Activated CD4-positive, alpha-beta T cell treated with anti-CD3 and anti-CD28 coated beads, Interleukin-2, amount 50 U/mL, for 16 hours (primary cell): Measurements from ENCODE around the gene GALNT16.
A peak's percentile ranks its signal among the peaks of the same experiment; 100 is the strongest.

Experiments
- DNase-seq: peaks from one replicate; pipeline ENCODE4 v3.0.0-alpha.2; 2020

Gene GALNT16

DNA sequence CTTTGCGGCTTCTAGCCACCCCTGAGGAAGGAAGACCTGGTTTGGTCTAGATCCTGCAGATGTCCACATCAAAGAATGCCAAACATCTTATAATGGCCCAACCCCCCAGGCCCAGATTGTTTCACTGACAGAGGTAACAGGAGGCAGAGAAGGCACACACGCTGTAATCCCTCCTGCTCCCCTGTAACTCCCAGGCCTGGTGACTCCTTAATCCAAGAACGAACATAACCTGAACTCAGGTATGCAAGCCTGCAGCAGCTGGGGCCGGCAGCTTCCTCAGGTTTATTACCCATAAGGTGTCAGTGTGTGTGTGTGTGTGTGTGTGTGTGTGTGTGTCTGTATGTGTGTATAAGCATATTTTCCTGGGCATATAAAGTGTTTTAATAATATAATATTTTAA lies 85.4 kb downstream of the GALNT16 start:
- no peak for DNase-seq

DNA sequence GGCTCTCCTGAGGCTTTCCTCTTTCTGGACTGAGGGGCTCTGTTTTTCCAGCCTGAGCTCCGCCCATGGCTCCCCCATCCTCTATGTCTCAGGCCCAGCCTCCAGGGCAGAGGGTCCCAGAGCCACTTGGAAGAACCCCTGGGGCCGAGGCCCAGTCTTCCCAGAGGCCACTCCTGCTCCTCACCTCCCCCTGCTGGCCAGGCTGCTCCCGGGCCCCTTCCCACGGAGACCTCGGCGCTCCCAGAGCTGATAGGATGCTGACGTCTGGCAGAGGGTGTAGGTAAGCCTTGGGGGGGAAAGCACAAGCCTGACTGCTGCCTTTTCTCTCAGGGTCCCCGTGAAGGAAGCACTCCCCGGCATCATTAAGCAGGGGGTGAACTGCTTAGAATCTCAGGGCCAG lies 86.8 kb downstream of the GALNT16 start:
- no peak for DNase-seq

DNA sequence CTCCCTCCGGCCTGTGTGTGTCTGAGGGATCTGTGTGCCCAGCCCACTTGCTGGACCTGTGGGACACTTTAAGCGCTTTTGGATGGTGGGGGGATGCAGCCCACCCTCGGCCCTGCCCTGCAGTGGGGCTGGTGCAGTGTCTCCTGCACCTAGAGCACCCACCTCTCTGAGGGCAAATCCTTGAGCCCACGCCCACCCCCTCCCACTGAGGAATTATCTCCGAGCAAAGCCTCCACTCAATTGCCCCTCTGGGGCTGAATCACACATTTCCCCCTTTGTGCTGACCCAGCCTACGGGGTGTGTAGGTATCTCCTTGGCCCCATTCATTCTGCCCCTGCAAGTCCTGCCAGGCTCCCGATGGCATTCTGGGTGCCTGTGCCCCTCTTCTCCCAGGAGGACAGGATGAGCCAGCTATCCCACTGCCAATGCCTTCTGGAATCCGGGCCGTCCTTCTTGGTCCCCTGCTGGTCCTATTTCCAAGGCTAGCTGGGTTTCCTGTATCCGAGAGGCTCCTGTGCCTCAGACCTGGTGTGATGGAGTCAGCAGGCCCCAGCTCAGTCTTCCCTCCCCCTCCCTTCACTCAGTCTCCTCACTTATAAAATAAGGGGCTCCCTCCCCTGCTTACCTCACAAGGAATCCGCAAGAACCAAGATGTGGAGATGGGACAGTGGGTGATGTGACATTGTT lies 89.3 kb downstream of the GALNT16 start:
- no peak for DNase-seq

DNA sequence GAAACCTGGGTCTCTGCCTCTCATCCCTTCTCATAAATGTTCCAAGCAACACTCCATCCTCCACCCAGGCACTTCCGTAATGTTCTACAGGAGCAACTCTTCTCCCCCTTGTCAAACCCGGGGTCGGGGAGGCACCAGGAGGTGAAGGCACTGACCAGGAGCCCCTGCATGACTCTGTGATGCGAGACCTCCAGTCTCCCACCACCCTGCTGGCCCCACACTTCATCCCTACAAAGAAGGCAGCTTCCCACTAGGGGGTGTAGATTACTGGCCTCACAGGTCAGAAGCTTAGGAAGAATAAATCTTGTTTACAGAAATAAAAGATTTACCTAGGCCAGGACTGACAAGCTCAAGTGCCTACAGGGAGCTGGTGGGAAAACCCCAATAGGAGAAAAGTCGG lies 90.9 kb downstream of the GALNT16 start:
- DNase-seq: no peak

DNA sequence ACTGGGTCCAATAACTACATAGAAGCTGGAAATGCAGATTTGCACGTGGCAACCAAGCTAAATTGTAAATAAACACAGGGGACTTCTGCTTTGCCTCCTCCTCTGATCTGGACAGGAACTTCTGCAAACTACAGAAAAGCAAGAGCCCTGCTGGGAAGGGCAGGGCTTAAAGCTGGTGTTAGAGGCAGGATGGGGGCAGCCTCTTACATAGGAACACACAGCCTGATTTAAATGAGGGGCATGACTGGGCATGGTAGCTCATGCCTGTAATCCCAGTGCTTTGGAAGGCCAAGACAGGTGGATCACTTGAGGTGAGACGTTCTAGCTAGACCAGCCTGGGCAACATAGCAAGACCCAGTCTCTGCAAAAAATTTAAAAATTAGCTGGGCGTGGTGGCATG lies 91.4 kb downstream of the GALNT16 start:
- DNase-seq: no peak

DNA sequence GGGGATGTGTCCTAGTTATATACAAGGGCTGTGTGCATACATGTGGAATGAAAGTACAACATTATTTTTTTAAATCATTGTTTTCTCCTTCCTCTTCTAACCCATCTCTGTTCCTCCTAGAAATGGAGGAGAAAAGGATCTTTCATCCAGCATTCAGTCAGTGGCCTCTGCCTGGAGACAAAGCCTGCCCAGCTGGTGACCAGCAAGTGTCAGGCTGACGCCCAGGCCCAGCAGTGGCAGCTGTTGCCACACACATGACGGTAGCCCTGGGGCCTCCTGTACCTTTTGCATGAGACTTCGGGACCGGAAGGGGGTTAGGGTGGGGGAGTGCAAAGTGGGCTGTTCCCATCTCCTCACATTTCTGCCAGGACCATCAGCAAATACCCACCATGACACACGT lies 92.0 kb downstream of the GALNT16 start:
- DNase-seq: no peak

DNA sequence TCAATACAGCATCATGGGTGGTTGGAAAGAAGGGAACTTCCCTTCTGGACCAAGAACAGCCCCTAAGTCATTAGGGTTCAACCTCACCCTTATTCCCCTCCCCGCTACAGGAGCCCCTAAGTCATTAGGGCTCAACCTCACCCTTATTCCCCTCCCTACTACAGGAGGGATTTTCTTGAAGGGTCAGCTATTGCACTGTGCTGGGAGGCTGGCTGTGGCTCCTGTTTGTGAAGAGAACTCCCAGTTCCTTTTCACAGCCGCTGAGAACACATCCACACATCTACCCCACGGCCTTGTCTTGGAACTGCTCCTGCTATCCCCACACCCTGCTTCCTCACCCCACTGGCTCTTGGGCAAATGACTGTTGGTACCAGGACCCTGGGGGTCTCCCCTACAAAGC lies 93.2 kb downstream of the GALNT16 start:
- no peak for DNase-seq

DNA sequence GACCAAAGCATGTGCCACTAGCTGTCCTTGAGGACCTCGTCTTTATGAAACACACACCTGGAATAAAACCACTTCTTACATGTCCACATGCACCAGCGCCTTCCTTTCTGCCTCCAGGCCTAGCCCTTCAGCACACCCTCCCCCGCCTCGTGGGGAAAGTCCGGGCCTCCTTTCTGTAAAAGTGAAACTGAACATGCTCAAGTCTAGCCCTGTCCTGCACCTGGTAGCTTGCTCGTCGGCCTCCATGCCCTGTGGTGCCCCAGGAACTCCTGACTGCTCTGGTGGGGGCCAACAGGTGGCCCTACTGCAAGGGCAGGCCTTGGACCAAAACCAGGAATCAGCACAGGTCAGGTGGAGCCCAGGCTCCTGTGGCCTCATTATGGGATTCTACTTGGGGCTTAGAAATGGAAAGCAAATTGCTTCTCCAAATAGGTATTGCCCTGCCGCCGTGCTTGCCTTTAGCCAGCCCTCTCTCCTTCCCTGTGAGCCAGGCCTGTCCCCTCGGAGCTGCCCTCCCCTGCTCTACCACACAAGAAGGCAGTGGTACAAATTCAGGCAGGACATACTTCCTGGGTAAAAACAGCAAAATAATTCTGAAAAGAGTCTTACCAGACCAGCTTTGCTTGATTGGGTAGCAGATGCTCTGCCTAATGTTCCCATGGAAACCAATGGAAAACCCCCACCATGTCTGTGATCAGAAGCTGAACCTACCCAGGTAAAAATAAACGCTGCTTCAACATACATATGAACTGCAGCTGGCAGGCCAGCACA lies 94.6 kb downstream of the GALNT16 start:
- peak; percentile 80 for DNase-seq

DNA sequence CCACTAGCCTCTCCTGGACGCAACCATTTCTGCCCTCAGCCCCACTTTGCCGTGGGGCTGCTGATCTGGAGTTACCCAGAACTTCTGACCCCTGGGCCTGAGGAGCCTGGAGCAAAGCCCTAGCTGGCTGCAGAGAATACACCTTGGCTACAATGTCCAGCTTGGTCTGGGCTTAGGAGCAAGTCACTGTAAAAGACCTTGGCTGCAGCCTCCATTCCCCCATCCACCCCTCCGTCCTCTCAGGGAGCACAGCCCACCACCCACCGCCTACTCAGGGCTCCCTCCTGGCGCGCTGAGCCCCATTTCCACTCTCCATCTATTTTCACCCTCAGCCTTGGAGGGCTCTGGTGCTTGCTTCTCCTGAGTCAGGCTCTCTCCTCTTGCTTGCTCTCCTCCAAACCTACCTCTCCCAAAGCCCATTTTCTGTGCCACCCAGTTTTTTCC lies 95.2 kb downstream of the GALNT16 start:
- no peak for DNase-seq

DNA sequence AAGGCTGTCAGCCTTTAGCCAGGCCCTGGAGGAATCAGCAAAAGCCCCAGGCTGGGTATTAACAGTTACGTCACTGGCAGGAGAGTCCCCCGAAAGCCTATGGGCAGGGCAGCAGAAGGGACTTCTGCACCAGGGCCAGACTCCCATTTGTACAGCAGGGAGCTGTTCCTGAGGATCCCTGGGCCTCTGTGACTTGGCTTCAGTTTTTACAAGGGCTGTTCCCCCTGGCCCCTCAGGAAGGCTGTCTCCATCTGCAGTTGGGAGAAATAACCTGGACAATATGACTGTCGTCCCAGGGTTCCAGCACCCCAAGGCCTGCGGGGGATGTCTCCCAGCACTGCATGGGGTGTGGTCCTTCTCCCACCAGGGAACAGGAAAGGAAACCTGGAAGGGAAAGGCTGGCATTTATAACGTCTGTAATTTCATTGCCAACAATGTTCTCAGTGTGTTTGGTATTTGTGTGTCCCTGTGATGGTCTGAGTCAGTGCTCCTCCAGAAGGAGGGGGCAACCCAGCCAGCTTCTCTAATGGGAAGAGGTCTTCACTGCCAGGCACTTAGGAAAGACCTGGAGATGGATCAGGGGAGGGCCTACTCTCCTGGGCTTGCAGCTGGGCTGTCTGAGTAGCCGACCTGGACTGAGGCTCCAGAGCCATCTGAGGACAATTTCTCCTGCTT lies 95.8 kb downstream of the GALNT16 start:
- no peak for DNase-seq

DNA sequence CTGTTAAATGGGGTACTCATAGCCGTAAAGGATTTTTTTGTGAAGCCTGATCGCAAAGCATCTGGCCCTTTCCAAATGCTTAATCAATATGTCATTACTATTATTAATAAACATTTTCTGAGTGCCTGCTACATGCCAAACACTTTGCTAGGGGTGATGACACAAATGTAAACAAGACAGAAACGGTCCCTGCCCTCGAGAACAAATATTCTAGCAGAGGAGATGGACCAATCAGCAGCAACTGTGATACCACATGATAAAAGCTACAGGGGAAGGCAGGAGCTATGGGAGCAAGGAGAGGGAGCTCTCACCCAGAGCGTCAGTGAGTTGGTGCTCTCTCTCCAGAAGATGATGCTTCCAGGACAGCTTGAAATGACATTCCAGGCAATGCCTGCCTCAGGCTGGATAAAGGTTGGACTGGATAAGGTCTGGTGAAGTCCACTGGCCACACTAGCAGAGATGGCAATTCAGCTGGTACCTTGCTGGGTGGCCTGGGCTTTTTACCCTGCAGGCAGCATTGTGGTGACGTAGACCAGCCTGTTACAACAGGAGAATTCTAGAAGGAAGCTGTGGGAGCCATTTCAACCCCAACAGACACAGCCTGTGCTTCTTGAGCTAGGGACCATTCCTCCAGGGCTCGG lies 97.1 kb downstream of the GALNT16 start:
- DNase-seq: no peak

DNA sequence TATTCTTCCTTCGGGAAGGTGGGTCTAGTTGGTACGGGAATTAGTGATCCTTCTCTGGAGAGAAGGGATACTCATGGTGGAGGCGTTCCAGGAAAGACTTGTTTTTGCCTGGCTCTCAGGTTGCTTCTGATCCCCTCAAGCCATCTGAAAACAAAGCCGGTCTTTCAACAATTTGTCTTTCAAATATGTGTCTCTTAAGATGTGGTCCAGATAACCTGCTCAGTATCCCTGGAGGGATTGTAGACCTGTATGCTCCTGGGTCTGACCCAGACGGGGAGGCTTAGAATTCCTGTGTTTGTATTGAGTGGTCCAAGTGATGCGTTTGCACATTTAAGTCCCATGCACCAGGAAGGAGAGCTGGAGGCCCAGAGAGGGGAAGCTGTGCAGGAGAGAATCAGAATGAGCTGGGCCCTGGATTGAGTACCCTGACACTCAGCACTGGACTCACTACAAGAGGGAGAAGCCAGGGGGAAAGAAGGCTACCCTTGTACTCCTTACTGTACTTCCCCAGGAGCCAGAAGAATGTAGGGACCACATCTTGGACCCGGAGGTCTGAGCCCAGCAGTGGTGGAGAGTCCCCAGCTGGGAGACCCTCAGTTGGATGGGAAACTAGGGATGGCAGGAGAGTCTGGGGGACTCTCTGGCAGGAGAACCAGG lies 97.7 kb downstream of the GALNT16 start:
- DNase-seq: no peak

DNA sequence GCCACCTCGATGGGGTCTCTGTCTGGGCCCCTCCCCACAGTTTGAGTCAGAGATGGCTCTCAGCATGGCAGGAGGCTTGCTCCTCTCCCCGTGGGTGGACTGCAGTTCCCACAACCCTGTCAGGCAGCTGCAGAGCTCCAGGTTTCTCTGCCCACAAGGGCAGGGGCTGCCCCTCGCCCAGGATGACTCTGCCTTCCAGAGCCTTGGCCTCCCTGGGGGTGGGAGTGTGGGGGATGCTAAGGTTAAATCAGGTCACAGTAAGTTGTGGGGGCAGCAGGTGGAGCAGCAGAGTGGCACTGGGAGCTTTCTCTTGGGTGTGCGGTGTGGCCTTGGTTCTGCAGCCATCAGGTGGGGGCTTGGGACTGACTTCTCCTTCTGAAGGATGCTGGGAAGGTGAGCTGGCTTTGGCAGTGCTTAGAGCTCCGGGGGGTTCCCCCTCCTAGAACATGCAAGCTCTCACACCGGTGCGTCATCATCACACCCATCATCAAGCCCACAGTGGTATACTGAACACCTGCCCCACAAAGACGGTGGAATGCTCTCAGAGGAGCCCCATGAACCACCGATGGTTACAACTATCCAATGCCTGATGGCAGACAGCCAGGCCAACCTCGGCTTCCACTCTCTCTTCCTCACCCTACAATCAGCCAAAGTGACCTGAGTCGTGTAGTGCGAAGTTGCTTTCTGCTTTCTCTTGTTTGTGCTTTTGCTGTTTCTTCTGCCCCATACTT lies 98.4 kb downstream of the GALNT16 start:
- DNase-seq: peak; percentile 20

DNA sequence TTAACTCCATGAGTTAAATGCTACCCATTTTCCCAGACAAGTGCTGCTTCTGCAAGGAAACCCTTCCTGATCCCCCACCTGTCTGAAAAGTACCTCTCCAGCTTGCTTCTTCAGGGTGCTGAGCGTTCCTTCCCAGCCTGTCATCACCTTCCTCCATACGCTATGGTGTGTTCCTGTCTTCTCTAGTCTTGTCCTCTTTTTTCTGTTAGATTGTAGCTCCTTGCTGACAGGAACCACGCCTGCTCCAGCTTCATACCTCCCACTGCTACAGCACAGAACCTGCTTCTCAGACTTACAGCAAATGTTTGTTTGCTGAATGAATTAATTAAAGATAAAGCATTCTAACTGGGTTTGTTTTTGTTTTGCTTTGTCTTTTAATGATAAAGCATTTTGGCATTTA lies 99.0 kb downstream of the GALNT16 start:
- DNase-seq: no peak

DNA sequence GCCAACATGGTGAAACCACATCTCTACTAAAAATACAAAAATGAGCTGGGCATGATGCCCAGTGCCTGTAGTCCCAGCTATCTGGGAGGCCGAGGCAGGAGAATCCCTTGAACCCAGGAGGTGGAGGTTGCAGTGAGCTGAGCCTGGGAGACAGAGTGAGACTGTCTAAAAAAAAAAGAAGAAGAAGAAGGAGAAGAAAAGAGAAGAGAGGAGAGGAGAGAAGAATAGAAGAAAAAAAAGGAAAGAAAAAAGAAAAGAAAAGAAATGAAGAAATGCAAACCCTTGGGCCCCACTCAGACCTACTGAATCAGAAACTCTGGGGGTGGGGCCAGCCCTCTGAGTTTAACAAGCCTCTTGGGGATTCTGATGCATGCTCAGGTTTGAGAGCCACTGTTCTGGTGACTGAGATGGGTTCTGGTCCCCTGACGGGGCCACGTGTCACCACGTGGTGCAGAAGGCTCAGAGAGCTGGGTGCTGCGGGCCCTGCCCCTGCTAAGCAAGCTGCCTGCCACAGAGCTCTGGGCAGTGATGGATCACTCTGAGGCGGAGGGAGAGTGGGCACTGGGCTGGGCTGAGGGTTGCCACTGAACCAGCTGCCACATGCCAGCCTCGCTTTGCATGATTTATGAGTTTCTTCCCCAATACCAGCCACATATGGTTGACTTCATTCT lies 100.6 kb downstream of the GALNT16 start:
- DNase-seq: no peak

DNA sequence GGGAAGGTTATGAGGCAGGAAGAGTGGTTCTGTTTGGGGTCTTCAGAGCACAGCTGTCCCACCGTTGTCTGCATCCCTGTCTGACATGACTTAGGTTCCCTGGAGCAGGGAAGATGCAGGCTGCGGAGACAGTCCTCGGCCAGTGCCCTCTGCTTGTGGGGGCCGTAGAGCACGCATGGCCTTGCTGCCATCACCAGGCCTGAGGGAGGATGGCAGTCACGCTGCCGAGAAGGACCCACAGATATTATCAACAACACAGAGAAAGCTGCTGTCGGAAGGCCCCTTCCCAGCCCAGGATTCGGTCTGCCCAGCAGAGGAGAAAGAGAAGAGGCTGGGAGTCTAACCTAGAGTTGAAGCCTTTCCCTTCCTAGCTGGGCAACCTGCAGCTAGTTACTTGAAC lies 103.1 kb downstream of the GALNT16 start:
- DNase-seq: no peak

DNA sequence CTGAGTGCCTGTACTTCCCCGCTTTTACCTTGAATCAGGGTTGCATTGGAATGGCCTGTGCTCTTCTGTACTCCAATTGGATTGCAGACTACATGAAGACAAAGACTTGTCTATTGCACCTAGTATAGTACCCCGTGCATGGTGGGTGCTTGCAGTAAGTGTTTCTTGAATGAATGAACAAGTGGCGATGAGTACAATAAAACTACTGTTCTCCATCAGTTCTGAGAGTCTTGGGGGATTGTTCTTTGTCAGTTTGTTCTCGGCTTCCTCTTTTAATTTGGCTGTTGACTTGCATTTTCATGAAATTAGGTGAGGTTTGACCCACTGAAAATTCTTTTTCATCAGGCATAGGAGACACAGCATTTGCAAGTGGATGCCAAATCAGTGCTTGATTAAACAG lies 104.0 kb downstream of the GALNT16 start:
- DNase-seq: no peak

DNA sequence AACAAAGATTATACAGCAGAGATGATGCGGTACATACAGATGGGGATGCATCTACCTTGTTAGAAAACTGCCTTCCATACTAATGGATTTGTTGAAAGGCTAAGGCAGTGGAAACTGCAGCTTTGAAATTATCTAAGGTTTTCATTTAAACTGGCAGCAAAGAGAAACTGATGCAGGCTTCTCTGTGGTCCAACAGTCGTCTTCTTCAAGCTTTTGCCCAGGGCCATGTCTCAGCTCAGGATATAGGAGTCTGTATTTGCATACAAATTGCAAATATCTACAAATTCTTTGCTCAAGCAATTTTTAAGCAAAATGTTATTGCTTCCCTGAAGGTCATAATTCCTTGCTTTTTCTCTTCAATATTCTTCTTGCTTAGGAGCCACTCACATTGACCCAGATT lies 104.4 kb downstream of the GALNT16 start:
- DNase-seq: no peak

DNA sequence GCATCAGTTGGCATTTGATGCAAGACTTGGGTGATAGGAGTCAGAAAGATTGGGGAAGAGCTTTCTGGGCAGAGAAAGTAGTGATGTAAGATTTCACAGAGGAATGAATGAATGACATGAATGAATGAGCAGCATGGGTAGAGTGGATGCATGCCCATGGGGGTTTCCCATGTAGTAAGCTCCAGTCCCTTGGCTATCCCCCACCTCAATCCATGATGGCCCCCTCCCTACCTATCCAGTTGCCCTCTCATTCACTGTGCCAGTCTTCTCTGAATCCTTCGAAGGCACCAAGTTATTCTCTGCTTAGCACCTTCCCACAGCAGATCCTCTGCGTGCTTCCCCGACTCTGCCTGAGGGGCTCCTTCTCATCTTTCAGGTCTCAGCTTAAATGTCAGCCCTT lies 106.1 kb downstream of the GALNT16 start:
- DNase-seq: no peak

DNA sequence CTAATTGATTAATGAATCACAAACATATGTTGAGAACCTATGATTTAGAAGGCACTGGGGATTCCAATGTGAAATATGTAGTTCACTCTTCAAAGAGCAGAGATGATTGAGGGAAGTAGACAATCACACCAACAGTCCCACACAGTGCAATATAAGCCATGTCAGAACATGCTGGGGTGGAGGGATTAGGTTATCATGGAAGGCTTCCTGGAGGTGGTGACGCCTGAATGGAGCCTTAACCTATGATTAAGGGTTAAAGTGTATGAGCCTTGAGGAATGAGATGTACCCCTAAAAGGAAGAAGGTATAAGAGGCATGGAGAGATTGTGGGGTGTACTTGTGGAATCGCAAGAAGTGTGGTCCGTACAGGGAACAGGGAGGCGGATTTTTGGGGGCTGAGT lies 106.8 kb downstream of the GALNT16 start:
- no peak for DNase-seq

DNA sequence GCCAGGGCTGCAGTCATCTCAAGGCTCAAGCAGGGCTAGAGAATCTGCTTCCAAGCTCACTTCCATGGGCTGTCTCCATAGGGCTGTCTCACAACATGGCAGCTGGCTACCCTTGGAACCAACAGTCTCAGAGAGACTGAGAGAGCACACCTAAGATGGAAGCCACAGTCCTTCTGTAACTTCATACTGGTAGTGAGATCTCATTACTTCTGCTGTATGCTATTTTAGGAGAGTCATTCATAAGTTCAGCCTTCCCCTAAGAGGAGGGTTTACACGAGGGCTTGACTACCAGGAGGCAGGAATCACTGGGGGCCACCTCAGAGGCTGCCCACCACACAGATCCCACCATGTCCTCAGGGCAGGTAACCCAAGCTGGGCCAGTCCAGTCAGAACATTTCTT lies 108.4 kb downstream of the GALNT16 start:
- DNase-seq: no peak

DNA sequence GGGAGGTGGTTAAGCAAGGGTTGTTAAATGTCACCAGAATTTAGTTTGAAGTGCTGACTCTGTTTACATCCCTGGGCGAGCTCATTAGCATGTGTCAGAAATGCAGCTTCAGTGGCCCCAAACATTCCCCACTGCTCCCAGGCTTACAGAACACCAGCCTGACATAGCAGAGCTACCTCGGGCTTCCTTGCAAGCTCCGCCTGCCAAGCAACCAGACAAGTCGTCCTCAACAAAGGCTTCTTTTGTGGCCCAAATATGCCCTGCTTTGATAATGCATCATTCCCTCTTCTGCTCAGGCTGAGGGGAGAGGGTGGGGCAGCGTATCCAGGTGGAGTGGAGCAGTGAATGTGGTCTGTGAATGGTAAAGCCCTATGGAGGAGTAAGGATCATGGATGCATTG lies 110.1 kb downstream of the GALNT16 start:
- no peak for DNase-seq
